ENCODE results near the gene ANKS1A. TPM values are rescaled to one million over a fixed set of nuclear protein-coding genes. Genes with fewer than 3 reads are reported as not detected.

Gene ANKS1A
- total RNA-seq, 1 donor from 2014 or later = 33.5 TPM

DNA sequence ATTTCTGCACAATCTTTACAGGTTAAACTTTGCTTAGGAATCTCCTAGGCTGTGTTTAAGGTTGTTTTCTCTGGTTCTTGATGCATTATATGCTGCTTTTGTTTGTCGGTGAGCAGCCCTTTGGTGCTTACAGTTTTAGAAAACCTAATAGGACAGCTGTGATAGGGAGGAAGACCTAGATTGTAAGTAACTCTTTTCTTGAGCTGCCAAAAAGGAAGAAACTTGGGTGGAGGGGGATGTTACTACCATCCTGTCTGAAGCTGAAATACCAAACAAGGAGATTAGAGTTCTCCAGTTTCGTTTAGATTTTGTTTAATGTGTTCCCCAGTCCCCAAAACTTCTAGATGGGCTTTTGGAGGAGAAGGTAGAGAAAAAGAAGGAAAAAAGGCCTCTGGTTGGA, 72.0 kb downstream of the ANKS1A start:
- Histone ChIP-seq H3K4me1 (peaks cover 92% of the 10 kb centered on the region), H3K27me3 (ENCODE audit: low read depth) (no peaks in the 10 kb centered on the region), H3K27ac (replicated peaks) (peak overlapping the region; percentile 76), H3K36me3 (no peaks in the 10 kb centered on the region), H3K9me3 (replicated peaks) (peaks cover 7% of the 10 kb centered on the region), H3K4me3 (no peak overlapping the region)
- intact Hi-C loops (cut with micrococcal nuclease) = no loop called here
- DNase-seq = no peak
- TF ChIP-seq, protein P1, sequence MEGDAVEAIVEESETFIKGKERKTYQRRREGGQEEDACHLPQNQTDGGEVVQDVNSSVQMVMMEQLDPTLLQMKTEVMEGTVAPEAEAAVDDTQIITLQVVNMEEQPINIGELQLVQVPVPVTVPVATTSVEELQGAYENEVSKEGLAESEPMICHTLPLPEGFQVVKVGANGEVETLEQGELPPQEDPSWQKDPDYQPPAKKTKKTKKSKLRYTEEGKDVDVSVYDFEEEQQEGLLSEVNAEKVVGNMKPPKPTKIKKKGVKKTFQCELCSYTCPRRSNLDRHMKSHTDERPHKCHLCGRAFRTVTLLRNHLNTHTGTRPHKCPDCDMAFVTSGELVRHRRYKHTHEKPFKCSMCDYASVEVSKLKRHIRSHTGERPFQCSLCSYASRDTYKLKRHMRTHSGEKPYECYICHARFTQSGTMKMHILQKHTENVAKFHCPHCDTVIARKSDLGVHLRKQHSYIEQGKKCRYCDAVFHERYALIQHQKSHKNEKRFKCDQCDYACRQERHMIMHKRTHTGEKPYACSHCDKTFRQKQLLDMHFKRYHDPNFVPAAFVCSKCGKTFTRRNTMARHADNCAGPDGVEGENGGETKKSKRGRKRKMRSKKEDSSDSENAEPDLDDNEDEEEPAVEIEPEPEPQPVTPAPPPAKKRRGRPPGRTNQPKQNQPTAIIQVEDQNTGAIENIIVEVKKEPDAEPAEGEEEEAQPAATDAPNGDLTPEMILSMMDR (IDR thresholded peaks at IDR 0.05; ENCODE audit: borderline replicate concordance) = no peak

DNA sequence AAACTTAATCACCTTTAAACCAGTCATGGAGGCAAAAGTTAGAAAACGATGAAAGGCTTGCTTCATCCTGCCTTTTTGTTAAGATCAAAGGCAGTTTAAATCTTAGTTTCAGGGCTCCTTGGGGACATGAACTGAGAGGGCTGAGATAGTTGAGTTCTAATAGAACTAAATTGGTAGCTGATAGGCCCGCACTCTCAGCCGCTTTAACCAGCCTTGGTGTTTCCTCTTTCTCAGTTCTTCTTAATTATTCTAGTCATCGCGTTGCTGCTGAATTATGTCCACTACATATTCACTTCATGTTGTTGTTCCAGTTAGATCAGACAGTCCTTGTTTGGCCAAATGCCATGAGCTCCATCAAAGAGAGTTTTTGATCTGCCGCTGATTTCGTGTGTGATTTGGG, 72.5 kb downstream of the ANKS1A start:
- TF ChIP-seq, protein P1 (IDR thresholded peaks at IDR 0.05; ENCODE audit: borderline replicate concordance) = no peak
- Histone ChIP-seq H3K4me3 (no peak overlapping the region), H3K9me3 (replicated peaks) (peaks cover 7% of the 10 kb centered on the region), H3K27ac (replicated peaks) (peak overlapping the region; percentile 76), H3K27me3 (ENCODE audit: low read depth) (no peaks in the 10 kb centered on the region), H3K4me1 (peaks cover 90% of the 10 kb centered on the region), H3K36me3 (no peaks in the 10 kb centered on the region)
- no peak for DNase-seq
- intact Hi-C loops (cut with micrococcal nuclease) = no loop called here

DNA sequence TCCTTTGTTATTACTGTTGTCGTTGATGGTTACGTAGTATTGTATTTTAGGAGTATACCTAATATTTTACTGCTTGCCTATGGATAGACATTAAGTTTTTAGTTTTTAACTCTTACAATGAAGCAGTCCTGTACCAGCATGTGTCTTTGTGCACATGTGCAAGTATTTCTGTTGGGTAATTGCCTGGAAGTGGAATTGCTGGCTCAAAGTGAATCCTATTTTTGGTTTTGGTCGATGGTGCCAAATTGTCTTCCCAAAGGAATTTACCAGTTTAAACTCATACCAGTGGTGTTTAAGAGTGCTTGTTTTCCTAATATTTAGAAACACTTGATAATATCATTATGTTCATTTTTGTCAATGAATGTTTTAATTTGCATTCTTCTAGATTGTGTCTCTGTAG, 75.5 kb downstream of the ANKS1A start:
- H3K36me3 ChIP-seq = no peaks in the 10 kb centered on the region
- DNase-seq = no peak
- peak overlapping the region; percentile 69 for H3K27ac ChIP-seq (replicated peaks)
- no peaks in the 10 kb centered on the region for H3K27me3 ChIP-seq (ENCODE audit: low read depth)
- TF ChIP-seq, protein P1 (IDR thresholded peaks at IDR 0.05; ENCODE audit: borderline replicate concordance) = no peak
- no peak overlapping the region for H3K4me3 ChIP-seq
- peaks cover 7% of the 10 kb centered on the region for H3K9me3 ChIP-seq (replicated peaks)
- peaks cover 70% of the 10 kb centered on the region for H3K4me1 ChIP-seq
- intact Hi-C loops (cut with micrococcal nuclease) = no loop called here

DNA sequence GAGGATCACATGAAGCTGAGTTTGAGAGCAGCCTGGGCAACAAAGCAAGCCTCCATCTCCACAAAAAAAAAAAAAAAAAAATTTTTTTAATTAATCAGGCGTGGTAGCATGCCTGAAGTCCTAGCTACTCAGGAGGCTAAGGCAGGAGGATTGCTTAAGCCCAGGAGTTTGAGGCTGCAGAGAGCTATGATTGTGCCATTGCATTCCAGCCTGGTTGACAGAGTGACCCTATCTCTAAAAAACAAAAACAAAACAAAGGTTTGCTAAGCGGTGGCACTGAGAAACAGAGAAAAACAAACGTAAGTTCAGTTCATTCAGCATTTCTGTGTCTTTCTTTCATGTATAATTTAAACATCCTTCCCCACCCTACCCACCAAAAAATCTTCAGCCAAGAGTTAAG, 78.4 kb downstream of the ANKS1A start:
- H3K4me3 ChIP-seq = no peak overlapping the region
- DNase-seq = no peak
- peaks cover 24% of the 10 kb centered on the region for H3K36me3 ChIP-seq
- no peak overlapping the region for H3K27ac ChIP-seq (replicated peaks)
- peaks cover 49% of the 10 kb centered on the region for H3K4me1 ChIP-seq
- TF ChIP-seq, protein P1 (IDR thresholded peaks at IDR 0.05; ENCODE audit: borderline replicate concordance) = no peak
- H3K27me3 ChIP-seq (ENCODE audit: low read depth) = no peaks in the 10 kb centered on the region
- H3K9me3 ChIP-seq (replicated peaks) = peaks cover 7% of the 10 kb centered on the region
- intact Hi-C loops (cut with micrococcal nuclease) = loop anchor here (5.0 kb wide), 1 partner anchor 75 kb away; no protein-coding TSS in a partner anchor

DNA sequence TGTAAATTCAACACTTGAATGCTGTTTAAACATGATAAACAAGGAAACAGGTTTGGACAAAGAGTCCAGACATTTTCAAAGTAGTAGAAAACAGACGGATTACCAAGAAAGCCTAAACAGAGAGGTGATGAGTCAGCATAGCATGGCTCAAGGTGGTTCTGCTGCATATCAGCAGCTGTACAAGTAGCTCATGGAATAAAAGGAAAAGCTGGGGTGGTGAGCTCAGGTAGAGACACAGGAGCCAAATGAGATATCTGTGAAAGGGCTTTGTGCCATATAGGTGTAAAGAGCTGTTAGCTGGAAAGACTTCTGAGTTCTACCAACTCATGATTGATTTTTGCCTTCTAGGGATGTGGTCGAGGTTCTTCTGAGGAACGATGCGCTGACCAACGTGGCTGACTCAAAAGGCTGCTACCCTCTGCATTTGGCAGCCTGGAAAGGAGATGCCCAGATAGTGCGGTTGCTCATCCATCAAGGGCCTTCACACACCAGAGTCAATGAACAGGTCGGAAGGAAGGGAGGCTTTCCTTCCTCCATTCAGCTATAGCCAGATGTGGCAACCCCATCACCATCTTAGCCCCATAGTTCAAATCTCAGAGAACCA, 80.7 kb downstream of the ANKS1A start:
- Histone ChIP-seq H3K4me1 (peaks cover 32% of the 10 kb centered on the region), H3K27ac (replicated peaks) (no peak overlapping the region), H3K4me3 (no peak overlapping the region), H3K36me3 (peaks cover 24% of the 10 kb centered on the region), H3K9me3 (replicated peaks) (peaks cover 7% of the 10 kb centered on the region), H3K27me3 (ENCODE audit: low read depth) (no peaks in the 10 kb centered on the region)
- TF ChIP-seq, protein P1 (IDR thresholded peaks at IDR 0.05; ENCODE audit: borderline replicate concordance) = no peak
- no peak for DNase-seq
- intact Hi-C loops (cut with micrococcal nuclease) = loop anchor here (5.0 kb wide), 1 partner anchor 77 kb away; no protein-coding TSS in a partner anchor
